Measurements from ENCODE around the gene RAB3GAP2. TPM values are rescaled to one million over a fixed set of nuclear protein-coding genes. Genes with fewer than 3 reads are reported as not detected.
"Not testable (repeated sequence)": the region's sequence is repeated elsewhere in the genome, so short reads cannot be mapped to it uniquely, and the experiment has no call there.

The RAB3GAP2 gene
- total RNA-seq, 4 donors from 2014 or later, result 37.0 to 53.1 (median 42.9) TPM

DNA sequence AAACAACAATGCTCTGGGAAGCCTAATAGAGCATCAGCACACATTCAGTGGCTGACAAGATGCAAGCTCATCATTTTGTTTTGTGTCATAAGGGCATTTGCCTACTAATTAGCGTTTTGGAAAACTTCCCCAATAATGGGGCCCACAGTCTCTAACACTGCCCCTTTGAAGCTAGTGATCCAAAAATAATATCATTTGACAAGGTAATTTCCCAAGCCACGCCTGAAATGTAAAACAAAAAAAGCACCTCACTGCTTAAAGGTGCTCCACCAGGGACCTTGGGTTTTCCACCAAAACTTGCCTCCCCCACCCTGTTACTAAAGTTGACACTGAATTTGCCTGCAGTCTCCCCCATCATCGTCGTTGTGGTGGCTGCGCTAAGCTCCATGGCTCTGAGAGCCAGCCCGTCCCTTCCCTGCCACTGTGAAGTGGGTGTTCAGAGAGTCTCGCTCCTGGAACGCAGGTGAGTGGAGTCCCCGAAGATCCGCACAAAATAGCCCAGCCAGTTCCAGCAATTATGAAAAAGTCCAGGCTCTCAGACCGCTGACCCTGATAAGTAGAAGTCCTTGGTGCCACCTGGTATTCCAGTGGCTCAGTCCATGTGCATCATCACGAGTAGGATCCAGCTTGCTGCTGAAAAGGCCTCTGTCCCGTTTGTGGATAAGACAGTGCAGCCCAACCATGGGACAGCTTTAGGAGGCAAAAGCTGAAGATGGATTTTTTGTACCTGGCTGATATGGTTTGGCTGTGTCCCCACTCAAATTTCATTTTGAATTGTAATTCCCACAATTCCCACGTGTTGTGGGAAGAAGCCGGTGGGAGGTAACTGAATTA, 52.2 kb downstream of the RAB3GAP2 start:
- no peaks in the 10 kb centered on the region for H3K27me3 ChIP-seq
- H3K27ac ChIP-seq, result no peak overlapping the region
- H3K4me1 ChIP-seq, result peaks cover 16% of the 10 kb centered on the region in 2 donors
- H3K9me3 ChIP-seq, result no peaks in the 10 kb centered on the region
- 89 to 91% methylated on average over 15 of the region's 15 CpGs for WGBS, 2 donors
- DNase-seq, result no peak
- H3K36me3 ChIP-seq, result no peaks in the 10 kb centered on the region
- TF ChIP-seq, protein P1, sequence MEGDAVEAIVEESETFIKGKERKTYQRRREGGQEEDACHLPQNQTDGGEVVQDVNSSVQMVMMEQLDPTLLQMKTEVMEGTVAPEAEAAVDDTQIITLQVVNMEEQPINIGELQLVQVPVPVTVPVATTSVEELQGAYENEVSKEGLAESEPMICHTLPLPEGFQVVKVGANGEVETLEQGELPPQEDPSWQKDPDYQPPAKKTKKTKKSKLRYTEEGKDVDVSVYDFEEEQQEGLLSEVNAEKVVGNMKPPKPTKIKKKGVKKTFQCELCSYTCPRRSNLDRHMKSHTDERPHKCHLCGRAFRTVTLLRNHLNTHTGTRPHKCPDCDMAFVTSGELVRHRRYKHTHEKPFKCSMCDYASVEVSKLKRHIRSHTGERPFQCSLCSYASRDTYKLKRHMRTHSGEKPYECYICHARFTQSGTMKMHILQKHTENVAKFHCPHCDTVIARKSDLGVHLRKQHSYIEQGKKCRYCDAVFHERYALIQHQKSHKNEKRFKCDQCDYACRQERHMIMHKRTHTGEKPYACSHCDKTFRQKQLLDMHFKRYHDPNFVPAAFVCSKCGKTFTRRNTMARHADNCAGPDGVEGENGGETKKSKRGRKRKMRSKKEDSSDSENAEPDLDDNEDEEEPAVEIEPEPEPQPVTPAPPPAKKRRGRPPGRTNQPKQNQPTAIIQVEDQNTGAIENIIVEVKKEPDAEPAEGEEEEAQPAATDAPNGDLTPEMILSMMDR (IDR thresholded peaks at IDR 0.05), result no peak
- no peak for TF ChIP-seq POLR2A (IDR thresholded peaks at IDR 0.05)
- intact Hi-C loops (cut with DNase I), result no loop called here
- no peak overlapping the region for H3K4me3 ChIP-seq (replicated peaks in 1 of 3)

DNA sequence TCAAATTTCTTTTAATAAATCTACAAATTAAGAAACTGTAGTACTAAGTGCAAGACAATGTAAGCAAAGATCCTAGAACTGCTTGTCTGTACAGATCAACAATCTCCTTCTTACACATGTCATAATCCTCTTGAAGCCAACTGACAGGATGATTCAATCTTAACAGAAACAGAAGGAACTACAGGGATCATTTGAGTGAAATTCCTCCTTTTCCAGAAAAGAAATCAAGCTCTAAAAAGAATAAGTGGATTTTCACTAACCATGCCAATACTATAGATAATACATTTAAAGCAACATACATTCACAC, 53.2 kb downstream of the RAB3GAP2 start:
- Histone ChIP-seq H3K27ac (no peak overlapping the region), H3K36me3 (no peaks in the 10 kb centered on the region), H3K4me3 (replicated peaks in 1 of 3) (no peak overlapping the region), H3K4me1 (peaks cover 9 to 11% of the 10 kb centered on the region in 2 donors), H3K27me3 (no peaks in the 10 kb centered on the region), H3K9me3 (no peaks in the 10 kb centered on the region)
- TF ChIP-seq POLR2A (IDR thresholded peaks at IDR 0.05), result no peak
- TF ChIP-seq, protein P1 (IDR thresholded peaks at IDR 0.05), result no peak
- no peak for DNase-seq
- intact Hi-C loops (cut with DNase I), result no loop called here

- peaks cover 9 to 11% of the 10 kb centered on the region in 2 donors for H3K4me1 ChIP-seq
- TF ChIP-seq, protein P1 (IDR thresholded peaks at IDR 0.05), result peak in 5 of 6 experiments; percentile 21 to 65 (median 61)
- intact Hi-C loops (cut with DNase I); H3K9me3 ChIP-seq; H3K27me3 ChIP-seq; H3K36me3 ChIP-seq; H3K4me3 ChIP-seq (replicated peaks in 1 of 3); H3K27ac ChIP-seq: not testable (repeated sequence)
- WGBS, 2 donors, result 55 to 57% methylated on average over 6 of the region's 6 CpGs
- peak; percentile 78 for DNase-seq
These were observed 53.7 kb downstream of the RAB3GAP2 start for GRCh38 chr1:220218397-220219135.

DNA sequence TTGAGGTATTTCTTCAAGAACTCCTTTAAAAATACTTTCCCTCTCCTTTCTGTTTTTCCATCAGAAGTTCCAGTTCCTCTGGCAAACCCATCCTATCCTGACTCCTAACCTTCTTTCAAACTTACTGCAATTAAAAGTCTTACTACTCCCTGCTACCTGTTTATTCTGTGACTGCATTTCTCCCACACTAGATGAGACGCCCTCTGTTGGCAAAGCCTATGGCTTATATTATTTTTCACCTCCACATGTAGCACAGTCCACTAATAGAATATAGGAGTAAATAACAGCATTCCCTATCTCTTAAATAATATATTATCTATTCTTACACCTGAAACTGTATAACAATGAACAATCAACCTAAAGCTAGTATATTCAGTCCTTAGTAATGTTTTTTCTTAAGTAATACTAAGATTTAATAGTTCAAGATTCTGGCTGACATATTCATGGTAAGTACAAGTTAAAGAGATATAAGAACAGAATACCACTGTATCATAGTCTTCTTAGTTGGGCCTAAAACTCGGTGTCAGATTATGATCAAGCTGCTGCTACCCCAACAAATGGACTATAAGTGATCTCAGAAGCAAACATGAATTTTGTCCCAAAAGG, 54.8 kb downstream of the RAB3GAP2 start:
- intact Hi-C loops (cut with DNase I), result no loop called here
- Histone ChIP-seq H3K27ac (no peak overlapping the region), H3K4me1 (peaks cover 9 to 11% of the 10 kb centered on the region in 2 donors), H3K36me3 (no peaks in the 10 kb centered on the region), H3K9me3 (no peaks in the 10 kb centered on the region), H3K27me3 (no peaks in the 10 kb centered on the region), H3K4me3 (replicated peaks in 1 of 3) (no peak overlapping the region)
- WGBS, 2 donors, result 71 to 74% methylated on average over 2 of the region's 2 CpGs
- no peak for DNase-seq
- TF ChIP-seq POLR2A (IDR thresholded peaks at IDR 0.05), result no peak
- TF ChIP-seq, protein P1 (IDR thresholded peaks at IDR 0.05), result peak in 2 of 6 experiments; percentile 5 to 20

All from thyroid gland (tissue), 4 donors.